ENCODE data around the gene STX16. TPM values are rescaled to one million over a fixed set of nuclear protein-coding genes. Genes with fewer than 3 reads are reported as not detected.
A peak's percentile ranks its signal among the peaks of the same experiment; 100 is the strongest.

STX16 gene
- total and polyA plus RNA-seq, 2 of the 13 experiments (the other 11 are each of a cell fraction or from before 2014, with no cell fraction given): 28.0 to 72.7 TPM

DNA sequence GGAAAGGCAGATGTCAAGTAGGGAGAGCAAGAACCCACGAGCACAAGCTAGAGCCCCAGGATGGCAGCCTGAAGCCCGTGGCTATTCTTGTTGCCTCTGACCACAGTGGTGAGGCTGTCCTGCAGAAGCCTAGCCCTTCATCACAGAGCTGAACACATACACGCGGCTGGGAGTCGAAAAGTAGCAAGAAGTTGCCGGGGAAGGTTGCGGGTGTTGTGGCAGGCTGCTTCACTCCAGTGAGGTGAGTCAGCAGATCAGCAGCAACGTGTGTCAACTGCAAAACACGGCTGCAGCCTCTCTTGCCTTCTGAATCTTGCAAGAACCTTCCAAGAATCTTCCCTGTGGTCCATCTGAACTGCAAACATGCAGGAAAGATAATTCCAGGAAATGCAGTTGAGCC lies 10.6 kb upstream of the STX16 start:
- in situ Hi-C loops (cut with HindIII; ENCODE audit: extremely low pct_ligation_motif_present, low pct_unique_long_range_greater_than_20kb): no loop called here
- Histone ChIP-seq H3K36me3 (replicated peaks in 1 of 2; ENCODE audit: control insufficient read depth in 1 of 2, insufficient read depth in 2 of 2, low read length in 2 of 2) (no peaks in the 10 kb centered on the region), H3K9me3 (ENCODE audit: low read length) (no peaks in the 10 kb centered on the region), H3K27me3 (ENCODE audit: control insufficient read depth in 1 of 2, insufficient read depth in 2 of 2, low read length in 2 of 2) (peaks cover 11 to 52% of the 10 kb centered on the region in 2 experiments; a peak in 4 of 5 replicates), H3K4me2 (ENCODE audit: low read depth, low read length) (no peak overlapping the region), H3K4me1 (ENCODE audit: insufficient read depth, low read length) (peaks cover 9% of the 10 kb centered on the region; the same call in 1 of the 2 replicates), H4K20me1 (ENCODE audit: insufficient read depth, low read length) (no peaks in the 10 kb centered on the region), H3K4me3 (replicated peaks in 1 of 3; ENCODE audit: insufficient read depth in 1 of 3, low read depth in 2 of 3, low read length in 3 of 3) (no peak overlapping the region), H2AFZ (ENCODE audit: low read length) (no peak overlapping the region), H3K27ac (ENCODE audit: extremely low read length, insufficient read depth, low read length) (no peak overlapping the region), H3K9ac (ENCODE audit: insufficient read depth, low read depth, low read length) (no peak overlapping the region), H3K79me2 (ENCODE audit: insufficient read depth, low read length) (no peaks in the 10 kb centered on the region)
- DNase-seq (ENCODE audit: low spot score): no peak
- no peak for TF ChIP-seq BCL6 (CRISPR knock-in tag; IDR thresholded peaks at IDR 0.05)
- TF ChIP-seq MAFK (conservative IDR thresholded peaks at IDR 0.05 in 1 of 2, IDR thresholded peaks at IDR 0.05 in 1 of 2; ENCODE audit: low read length in 2 of 2): peak in 1 of 2 experiments; percentile 22; a peak in 2 of 4 replicates
- WGBS (ENCODE audit: low lambda C conversion rate): 30% methylated on average over 9 of the region's 9 CpGs
- intact Hi-C loops (cut with micrococcal nuclease; ENCODE audit: unreplicated experiment): no loop called here
- ATAC-seq: no peak
- POLR2A ChIA-PET: no interaction called here
- FAIRE-seq: no peak
- BruUV-seq (replicated peaks): no TSS peak
- CTCF ChIA-PET (ENCODE audit: low intra/inter-chr PET ratio, low total read pairs): no interaction called here

DNA sequence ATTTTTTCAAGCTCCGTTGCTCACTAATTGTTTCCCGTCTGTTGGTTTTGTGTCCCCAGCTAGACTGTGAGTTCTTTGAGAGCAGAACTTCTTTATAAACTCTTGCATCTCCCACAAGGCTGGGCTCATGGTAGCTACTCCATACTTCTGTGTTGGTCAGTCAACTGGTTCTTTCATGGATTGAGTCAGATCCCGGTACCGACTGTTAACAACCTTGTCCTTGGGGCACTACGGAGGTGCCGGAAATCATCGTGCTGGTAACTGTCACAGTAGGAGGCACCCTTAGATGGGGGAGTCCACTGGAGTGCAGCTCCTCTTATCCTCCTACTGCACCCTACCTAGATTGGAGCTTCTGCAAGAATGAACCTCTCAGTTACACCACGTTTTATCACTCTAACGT lies 8.6 kb upstream of the STX16 start:
- Histone ChIP-seq H4K20me1 (ENCODE audit: insufficient read depth, low read length) (no peaks in the 10 kb centered on the region), H3K4me1 (ENCODE audit: insufficient read depth, low read length) (peaks cover 13% of the 10 kb centered on the region; the same call in 1 of the 2 replicates), H3K4me3 (replicated peaks in 1 of 3; ENCODE audit: insufficient read depth in 1 of 3, low read depth in 2 of 3, low read length in 3 of 3) (no peak overlapping the region), H2AFZ (ENCODE audit: low read length) (no peak overlapping the region), H3K9me3 (ENCODE audit: low read length) (no peaks in the 10 kb centered on the region), H3K27ac (ENCODE audit: extremely low read length, insufficient read depth, low read length) (no peak overlapping the region), H3K36me3 (replicated peaks in 1 of 2; ENCODE audit: control insufficient read depth in 1 of 2, insufficient read depth in 2 of 2, low read length in 2 of 2) (no peaks in the 10 kb centered on the region), H3K79me2 (ENCODE audit: insufficient read depth, low read length) (no peaks in the 10 kb centered on the region), H3K4me2 (ENCODE audit: low read depth, low read length) (no peak overlapping the region), H3K27me3 (ENCODE audit: control insufficient read depth in 1 of 2, insufficient read depth in 2 of 2, low read length in 2 of 2) (peaks cover 11 to 43% of the 10 kb centered on the region in 2 experiments; a peak in 3 of 5 replicates), H3K9ac (ENCODE audit: insufficient read depth, low read depth, low read length) (no peak overlapping the region)
- in situ Hi-C loops (cut with HindIII; ENCODE audit: extremely low pct_ligation_motif_present, low pct_unique_long_range_greater_than_20kb) (no loop called here), intact Hi-C loops (cut with micrococcal nuclease; ENCODE audit: unreplicated experiment) (no loop called here)
- FAIRE-seq: no peak
- no peak for DNase-seq (ENCODE audit: low spot score)
- no TSS peak for BruUV-seq (replicated peaks)
- POLR2A ChIA-PET: interaction anchor here (1.5 kb wide), 1 partner anchor 9 kb away, joined by 5 read pairs; the partner anchor contains the start of gene STX16
- CTCF ChIA-PET (ENCODE audit: low intra/inter-chr PET ratio, low total read pairs): no interaction called here
- WGBS (ENCODE audit: low lambda C conversion rate): 62% methylated on average over 9 of the region's 9 CpGs
- no peak for ATAC-seq
- TF ChIP-seq TAF15 (IDR thresholded peaks at IDR 0.05; ENCODE audit: low read depth, low read length, poor library complexity, severe bottlenecking) (no peak), ZNF333 (CRISPR knock-in tag; IDR thresholded peaks at IDR 0.05; ENCODE audit: borderline replicate concordance) (no peak), HNRNPUL1 (IDR thresholded peaks at IDR 0.05; ENCODE audit: low read depth, low read length) (no peak)
- TF ChIP-seq, protein P1, sequence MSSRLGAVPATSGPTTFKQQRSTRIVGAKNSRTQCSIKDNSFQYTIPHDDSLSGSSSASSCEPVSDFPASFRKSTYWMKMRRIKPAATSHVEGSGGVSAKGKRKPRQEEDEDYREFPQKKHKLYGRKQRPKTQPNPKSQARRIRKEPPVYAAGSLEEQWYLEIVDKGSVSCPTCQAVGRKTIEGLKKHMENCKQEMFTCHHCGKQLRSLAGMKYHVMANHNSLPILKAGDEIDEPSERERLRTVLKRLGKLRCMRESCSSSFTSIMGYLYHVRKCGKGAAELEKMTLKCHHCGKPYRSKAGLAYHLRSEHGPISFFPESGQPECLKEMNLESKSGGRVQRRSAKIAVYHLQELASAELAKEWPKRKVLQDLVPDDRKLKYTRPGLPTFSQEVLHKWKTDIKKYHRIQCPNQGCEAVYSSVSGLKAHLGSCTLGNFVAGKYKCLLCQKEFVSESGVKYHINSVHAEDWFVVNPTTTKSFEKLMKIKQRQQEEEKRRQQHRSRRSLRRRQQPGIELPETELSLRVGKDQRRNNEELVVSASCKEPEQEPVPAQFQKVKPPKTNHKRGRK (CRISPR knock-in tag; IDR thresholded peaks at IDR 0.05): no peak
- TF ChIP-seq, protein P2, sequence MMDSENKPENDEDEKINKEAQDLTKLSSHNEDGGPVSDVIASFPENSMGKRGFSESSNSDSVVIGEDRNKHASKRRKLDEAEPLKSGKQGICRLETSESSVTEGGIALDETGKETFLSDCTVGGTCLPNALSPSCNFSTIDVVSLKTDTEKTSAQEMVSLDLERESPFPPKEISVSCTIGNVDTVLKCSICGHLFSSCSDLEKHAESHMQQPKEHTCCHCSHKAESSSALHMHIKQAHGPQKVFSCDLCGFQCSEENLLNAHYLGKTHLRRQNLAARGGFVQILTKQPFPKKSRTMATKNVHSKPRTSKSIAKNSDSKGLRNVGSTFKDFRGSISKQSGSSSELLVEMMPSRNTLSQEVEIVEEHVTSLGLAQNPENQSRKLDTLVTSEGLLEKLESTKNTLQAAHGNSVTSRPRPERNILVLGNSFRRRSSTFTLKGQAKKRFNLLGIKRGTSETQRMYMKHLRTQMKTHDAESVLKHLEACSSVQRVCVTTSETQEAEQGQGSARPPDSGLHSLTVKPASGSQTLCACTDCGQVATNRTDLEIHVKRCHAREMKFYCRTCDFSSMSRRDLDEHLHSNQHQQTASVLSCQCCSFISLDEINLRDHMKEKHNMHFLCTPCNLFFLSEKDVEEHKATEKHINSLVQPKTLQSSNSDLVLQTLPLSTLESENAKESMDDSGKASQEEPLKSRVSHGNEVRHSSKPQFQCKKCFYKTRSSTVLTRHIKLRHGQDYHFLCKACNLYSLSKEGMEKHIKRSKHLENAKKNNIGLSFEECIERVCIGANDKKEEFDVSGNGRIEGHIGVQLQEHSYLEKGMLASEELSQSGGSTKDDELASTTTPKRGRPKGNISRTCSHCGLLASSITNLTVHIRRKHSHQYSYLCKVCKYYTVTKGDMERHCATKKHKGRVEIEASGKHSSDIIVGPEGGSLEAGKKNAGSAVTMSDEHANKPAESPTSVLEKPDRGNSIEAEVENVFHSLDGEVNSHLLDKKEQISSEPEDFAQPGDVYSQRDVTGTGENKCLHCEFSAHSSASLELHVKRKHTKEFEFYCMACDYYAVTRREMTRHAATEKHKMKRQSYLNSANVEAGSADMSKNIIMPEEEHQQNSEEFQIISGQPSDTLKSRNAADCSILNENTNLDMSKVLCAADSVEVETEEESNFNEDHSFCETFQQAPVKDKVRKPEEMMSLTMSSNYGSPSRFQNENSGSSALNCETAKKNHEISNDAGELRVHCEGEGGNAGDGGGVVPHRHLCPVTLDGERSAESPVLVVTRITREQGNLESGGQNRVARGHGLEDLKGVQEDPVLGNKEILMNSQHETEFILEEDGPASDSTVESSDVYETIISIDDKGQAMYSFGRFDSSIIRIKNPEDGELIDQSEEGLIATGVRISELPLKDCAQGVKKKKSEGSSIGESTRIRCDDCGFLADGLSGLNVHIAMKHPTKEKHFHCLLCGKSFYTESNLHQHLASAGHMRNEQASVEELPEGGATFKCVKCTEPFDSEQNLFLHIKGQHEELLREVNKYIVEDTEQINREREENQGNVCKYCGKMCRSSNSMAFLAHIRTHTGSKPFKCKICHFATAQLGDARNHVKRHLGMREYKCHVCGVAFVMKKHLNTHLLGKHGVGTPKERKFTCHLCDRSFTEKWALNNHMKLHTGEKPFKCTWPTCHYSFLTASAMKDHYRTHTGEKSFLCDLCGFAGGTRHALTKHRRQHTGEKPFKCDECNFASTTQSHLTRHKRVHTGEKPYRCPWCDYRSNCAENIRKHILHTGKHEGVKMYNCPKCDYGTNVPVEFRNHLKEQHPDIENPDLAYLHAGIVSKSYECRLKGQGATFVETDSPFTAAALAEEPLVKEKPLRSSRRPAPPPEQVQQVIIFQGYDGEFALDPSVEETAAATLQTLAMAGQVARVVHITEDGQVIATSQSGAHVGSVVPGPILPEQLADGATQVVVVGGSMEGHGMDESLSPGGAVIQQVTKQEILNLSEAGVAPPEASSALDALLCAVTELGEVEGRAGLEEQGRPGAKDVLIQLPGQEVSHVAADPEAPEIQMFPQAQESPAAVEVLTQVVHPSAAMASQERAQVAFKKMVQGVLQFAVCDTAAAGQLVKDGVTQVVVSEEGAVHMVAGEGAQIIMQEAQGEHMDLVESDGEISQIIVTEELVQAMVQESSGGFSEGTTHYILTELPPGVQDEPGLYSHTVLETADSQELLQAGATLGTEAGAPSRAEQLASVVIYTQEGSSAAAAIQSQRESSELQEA (CRISPR knock-in tag; IDR thresholded peaks at IDR 0.05; ENCODE audit: not compliant biosample characterization): no peak
